Activated naive CD4-positive, alpha-beta T cell (primary cell): ENCODE data around the gene MOG.

Source experiments
- DNase-seq, 4 experiments: peaks; one replicate each; lab custom pipeline; 2025; lab: John Stamatoyannopoulos, UW

Gene MOG

DNA sequence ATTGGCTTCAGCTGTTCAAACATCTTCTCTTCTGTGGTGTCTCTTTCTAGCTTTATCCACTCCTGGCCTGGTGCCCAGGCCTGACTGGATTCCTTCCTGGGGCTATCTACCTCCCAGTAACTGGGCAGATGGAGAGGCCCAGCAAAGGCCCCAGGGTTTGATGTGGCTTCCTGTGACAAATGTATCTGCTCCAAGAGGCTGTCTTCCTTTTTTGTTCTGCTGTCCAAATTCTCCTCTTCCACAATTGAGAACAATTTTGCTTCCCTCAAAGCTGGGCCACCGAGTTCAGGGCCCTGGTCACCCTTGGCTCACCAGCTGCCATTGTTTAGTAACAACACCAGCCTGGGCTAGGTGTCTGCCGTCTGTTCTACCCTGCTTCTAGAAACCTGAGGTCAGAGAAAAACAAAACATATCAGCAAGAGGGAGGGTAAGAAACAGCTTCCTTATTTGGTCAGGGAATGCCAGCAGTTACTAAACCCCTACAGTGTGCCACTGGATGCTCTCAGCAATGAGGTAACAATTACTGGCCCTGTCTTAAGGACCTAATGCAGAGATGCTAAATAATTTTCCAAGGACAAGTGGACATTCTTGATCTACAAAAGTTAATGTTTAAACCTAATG lies 20.2 kb downstream of the MOG start:
- DNase-seq: no peak

DNA sequence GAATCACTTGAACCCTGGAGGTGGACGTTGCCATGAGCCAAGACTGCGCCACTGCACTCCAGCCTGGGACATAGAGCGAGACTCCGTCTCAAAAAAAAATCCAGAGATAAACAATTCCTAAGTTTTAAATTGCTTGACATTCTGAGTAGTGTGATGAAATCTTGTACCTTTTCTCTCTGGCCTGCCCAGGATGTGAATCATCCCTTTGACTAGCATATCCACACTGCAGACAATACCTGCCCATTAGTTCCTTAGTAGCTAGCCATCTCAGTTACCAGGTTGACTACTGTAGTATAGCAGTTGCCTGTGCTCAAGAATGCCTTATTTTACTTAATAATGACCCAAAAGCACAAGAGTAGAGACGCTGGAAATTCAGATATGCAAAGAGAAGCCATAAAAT lies 21.2 kb downstream of the MOG start:
- no peak for DNase-seq

DNA sequence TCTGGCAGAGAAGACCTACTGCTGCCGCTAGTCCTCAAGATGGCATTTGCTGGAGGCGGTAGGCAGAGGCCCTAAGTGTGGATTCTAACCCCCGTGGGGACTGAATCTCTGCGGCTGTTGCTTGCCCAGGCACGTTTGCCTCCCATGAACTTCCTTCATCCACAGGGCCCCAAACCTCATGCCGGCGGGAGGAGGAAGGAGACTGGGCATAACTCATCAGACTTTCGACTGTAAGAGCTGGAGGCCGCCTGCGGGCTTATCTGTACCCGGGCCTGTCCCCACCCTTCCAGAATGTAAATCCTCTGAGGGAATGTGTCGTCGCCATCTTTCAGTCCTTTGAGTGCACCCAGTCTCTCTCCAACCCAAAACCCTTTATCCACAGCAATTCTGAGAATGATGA lies 23.1 kb downstream of the MOG start:
- no peak for DNase-seq

DNA sequence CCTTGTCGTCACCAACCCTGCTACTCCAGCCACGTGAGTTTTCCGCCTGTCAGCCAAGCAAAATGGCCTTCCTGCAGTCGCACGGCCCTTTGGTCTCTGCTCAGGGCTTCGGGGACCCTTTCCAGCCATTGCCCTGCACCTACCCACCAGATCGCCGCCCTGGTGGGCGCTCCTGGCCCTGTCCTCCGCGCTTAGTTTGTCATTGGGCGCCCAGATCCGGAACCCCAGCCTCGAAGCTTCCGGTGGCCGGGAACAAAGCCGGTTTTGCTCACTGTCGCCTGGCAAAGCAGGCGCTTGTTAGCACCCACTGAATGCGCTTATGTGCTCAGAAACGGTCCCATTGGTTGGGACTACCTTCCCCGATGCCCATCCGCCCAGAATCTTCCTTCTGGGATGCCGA lies 23.5 kb downstream of the MOG start:
- no peak for DNase-seq

DNA sequence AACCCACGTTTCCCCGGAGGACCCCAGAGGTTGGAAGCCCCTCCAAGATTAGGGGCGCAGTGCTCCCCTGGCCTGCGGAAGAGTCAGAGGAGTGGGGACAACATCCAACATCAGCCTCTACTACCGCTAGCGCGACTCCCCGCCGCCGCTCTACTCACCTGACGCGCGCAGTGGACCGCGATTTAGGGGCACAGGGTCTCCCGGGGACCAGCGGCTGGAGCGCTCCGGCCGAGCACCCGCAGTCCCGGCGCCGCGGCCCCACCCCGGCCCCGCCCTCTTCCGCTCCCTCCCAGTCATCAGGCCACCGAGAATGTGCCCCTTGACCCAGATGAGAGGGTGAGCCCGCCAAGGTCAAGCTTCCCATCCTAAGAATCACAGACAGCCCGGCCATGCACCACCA lies 24.0 kb downstream of the MOG start, which contains the start of gene ZFP57:
Gene ZFP57, minus strand, starts transcription at position 249 of the 400 bp plus-strand sequence. CDS start 4,149 bp downstream, outside the sequence.
- DNase-seq: no peak

DNA sequence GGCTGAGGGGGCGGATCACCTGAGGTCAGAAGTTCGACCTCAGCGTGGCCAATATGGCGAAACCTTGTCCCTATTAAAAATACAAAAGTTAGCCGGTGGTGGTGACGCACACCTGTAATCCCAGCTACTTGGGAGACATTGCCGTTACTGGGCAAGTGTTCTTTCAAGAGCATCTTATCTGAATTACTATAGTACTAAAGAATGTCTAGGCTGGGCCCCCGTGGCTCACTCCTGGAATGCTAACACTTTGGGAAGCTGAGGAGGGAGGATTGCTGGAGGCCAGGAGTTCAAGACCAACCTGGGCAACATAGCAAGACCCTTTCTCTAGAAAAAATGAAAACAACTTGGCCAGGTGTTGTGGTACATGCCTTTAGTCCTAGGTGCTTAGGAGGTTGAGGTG lies 24.9 kb downstream of the MOG start:
- no peak for DNase-seq

DNA sequence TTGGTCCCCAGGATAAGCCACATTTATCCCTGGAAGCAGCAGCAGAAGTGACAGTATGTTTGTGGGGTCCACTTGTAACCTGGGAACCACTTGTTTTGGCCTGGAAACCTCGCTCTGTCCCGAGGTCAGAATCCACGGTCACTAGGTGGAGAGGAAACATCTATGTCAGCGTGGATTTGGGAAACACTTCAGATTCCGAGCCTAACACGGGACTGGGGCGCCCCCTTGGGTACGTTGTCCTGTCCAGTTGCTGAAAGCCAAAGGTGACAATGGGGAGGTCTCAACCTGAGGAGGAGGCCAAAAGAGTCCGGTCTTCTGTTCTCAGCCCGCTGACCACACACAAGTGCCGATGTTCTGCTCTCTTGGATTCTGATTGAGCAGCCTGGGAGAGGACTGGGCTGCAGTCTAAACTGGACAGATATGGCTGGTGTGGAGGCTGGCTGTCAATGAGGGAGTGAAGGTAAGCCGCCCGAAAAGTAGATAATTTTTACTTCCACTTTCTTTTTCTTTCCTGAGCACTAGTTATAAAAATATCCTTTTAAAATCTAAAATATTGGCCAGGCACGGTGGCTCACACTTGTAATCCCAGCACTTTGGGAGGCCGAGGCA lies 28.9 kb downstream of the MOG start:
- no peak for DNase-seq

DNA sequence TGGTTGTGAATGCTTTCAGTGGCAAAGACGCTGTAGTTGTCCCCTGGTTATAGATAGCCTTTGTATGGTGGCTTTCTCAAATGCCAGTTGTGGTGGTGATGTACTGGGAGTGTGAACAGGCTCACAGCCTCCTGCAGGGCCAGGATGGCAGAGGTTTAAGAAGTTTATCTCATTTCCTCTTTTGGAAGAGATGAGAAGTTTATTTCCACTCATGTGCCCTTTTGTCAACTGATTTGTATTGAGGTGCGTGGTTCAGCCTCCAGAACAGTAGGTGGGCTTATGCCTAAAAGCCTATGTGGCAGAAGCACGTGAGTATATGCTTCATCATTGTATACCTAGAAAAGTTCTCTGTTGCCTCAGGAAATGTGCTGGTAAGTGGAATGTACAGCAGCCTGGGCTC lies 37.7 kb downstream of the MOG start:
- DNase-seq: no peak

DNA sequence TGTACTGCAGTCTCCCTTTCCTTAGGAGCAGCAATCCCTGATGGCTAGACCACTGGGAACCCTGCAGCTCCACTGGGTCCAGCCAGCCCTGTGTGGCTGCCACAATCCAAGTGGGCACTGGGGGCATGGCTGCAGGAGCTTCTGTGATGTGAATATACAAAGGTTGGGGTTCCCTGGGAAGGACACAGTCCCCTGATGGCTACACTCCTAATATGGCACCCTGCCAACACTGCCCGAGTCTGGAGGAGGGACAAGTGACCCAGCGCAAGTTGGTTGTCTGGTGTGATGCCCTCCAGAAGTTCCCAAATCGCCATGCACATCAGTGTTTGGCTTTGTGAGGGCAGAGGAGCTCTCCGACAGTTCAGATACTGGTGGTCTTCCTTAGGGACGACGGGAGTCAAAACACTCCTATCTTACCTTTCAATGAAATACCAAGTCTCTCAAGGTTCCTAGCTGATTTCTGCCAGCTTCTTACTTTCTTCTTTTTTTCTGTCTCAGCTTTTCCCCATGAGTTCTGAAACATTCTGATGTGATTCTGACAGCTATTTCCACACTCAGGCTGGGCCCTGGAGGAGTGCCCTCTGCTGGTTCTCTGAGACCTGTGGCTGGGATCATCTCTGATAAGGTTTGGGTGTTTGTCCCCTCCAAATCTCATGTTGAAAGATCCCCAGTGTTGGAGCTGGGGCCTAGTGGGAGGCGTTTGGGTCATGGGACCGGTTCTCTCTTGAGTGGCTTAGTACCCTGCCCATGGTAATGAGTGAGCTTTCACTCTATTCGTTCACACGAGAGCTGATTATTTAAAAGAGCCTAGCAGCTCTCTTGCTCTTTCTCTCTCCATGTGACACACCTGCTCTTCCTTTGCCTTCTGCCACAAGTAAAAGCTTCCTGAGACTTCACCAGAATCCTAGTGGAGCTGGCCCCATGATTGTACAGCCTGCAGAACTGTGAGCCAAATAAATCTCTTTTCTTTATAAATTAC lies 39.5 kb downstream of the MOG start:
- DNase-seq: no peak

DNA sequence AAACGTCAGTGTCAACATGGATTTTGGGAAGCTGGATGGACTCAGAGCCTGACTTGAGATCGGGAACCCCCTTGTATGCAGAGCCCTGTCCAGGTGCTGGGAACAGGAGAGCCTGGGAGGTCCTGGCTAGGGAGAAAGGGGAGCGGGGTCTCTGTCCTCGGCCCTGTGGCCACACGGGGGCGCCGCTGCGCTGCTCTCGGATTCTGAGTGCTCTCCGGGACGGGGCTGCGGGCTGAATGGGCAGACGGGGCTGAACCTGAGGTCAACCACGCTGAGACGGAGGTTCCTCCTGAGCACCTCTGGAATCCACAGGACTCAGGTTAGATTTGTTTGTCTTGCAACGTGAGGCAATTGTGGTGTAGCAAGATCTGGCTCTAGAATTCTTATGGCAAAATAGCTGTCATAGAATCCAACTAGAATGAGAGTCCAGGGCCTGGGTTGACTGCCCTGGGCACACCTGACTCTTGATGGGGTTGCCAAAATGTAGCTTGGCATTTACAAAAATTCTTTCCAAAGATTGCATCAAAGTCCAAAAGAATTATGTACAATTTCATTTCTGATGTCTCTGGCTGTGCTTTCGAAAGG lies 45.7 kb downstream of the MOG start:
- peak; percentile 66 to 77 (median 70) for DNase-seq

DNA sequence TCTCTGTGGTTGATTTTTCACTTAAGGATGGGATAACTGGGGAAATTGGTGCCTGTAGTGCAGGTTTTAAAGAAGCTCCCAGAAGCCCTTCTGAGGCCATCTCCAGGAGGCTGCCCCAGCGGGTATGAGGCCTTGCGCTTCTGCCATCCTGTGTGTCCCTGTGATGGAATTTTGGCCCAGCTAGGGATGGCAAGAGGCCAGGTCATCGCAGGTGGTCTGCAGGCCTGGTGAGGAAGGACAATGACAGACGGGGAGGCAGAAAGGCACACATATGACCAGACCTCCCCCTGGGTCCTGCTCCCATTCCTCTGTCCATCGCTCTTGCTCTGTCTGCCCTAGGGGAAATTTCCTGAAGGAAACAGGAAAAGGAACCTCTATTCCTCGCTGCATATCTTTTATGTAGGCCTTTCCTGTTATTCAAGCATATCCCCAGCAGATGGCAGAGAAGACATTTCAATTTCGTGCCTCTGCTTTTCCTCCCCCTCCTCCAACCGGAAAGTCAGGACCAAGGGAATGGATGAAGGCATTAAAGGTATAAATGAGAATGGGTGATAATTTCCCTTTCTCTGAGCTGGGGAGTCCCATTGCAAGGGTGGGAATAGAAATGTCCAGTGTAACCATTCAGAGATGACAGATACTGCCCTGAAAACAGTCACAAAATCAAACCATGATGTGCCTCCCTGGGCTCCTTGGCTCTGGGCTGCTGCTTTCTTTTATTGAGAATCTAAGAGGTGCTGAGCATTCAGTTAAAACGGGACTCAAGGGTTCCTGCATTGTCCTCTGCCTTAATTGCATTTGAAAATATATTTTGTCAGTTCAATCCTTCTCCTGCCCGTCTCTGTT lies 48.7 kb downstream of the MOG start:
- no peak for DNase-seq

DNA sequence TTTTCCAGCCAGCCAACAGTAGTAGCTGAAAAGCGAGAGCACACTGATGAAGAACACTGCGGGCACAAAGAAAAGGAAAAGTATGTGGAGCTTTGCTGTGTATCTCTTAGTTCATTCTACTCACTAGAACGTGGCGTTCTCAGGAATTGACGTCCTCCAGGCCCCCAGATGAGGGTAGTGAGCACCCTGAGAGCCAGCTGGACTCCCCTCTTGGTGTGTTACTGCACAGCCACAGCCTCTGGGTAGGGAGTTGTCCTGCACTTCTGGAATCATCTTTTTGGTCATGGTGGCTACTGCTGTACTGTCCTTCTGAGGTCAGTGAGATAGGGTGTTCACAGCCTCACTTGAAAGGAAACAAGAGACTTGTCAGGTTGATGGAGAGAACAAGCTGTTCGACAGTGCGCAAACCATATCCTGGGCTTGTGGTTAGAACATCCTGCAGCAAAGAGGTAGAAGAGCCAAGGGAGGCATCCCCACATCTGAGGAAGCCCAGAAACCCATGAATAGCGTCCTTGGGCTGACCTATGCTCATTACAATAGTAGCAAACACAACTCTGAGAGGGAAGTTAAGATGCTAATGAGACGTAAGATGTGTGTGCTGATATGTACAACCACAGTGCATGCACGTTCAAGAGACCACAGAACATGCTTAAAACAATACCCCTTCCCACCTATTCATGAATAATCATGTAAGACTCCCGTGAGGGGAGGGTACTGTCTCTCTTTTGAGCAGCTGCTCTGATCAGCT lies 51.7 kb downstream of the MOG start:
- peak in 2 of 4 experiments; percentile 43 to 49 for DNase-seq

DNA sequence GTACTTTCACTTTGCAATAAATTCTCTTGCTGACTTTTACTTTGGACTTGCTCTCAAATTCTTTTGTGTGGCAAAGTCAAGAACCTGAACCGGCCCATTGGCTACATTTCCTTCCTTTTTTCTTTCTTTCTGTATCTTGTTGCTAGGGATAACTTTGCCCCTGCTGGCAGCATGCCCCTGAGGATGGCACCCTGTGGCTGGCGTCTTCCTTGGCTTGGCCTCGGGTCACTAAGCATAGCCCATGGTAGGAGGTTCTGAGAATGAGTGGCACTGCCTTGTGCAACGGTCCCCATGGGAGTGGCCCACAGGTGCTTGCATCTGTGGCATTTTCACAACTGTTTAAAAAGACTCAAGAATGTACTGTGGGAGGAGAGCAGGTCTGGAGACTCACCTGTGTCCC lies 52.3 kb downstream of the MOG start:
- DNase-seq: no peak

DNA sequence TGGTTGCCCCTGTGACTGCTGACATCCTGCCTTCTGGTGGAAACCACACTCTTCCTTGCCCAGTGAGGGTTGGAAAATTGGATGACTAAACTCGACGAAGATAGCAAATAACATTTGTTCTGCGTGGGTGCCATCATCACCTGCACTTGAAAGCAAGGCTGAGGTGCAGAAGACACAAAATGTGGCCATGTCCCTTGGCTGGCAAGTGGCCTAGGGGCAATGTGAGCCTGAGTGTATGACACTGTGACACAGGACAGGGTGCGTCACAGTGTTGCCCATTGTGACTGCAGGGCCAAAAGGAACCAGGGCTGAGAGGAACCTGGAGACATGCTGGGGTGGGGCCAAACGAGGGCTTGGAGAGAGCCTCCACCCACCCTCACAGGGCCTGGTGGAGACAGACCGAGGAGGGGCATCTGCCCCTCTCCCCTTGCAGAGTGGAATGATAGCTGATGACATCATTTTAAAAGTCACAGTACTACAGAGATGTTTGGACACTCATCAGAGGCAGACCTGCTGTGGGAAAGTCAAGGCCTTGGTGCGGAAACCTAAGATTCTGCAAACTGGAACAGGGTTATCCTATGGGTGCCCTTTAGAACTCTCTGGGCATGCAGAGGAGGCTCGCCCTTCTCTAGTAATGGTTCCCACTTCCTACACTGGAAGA lies 53.5 kb downstream of the MOG start:
- no peak for DNase-seq

DNA sequence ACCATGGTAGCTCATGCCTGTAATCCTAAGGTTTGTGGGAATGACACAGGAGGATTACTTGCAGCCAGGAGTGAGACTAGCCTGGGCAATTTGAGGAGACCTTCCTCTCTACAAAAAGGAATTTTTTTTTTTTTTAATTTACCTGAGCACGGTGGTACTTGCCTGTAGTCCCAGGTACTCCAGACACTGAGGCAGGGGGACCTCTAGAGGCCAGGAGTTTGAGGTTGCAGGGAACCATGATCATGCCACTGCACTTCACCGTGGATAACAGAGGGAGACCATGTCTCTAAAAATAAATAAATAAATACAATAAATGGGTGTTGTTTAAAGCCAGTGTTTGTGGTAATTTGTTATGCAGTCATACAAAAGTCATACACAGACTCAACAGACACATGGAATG lies 64.0 kb downstream of the MOG start:
- DNase-seq: no peak
